Activated CD4-positive, CD25-positive, alpha-beta regulatory T cell treated with anti-CD3 and anti-CD28 coated beads, Interleukin-2, amount 50 U/mL, for 16 hours (primary cell): ENCODE data around the gene PRSS23.
"Not testable (repeated sequence)": the region's sequence is repeated elsewhere in the genome, so short reads cannot be mapped to it uniquely, and the experiment has no call there.

Experiments used
- DNase-seq: peaks from one replicate; pipeline ENCODE4 v3.0.0-alpha.2; 2020; ENCODE audit warnings: low read depth, low spot score

PRSS23 gene

GRCh38 chr11:86814775-86815174 lies 14.4 kb downstream of the PRSS23 start:
- DNase-seq: no peak

- no peak for DNase-seq
Observed at GRCh38 chr11:86815726-86816125, 15.4 kb downstream of the PRSS23 start.

GRCh38 chr11:86816251-86816726 lies 15.9 kb downstream of the PRSS23 start:
- no peak for DNase-seq

- no peak for DNase-seq
Observed at GRCh38 chr11:86818462-86819192, 18.3 kb downstream of the PRSS23 start.

GRCh38 chr11:86824139-86824538 lies 23.8 kb downstream of the PRSS23 start:
- DNase-seq: not testable (repeated sequence)

GRCh38 chr11:86834376-86834775 lies 34.0 kb downstream of the PRSS23 start:
- not testable (repeated sequence) for DNase-seq

GRCh38 chr11:86844762-86845508 lies 44.6 kb downstream of the PRSS23 start:
- not testable (repeated sequence) for DNase-seq

- DNase-seq: no peak
Observed at GRCh38 chr11:86848132-86848531, 47.8 kb downstream of the PRSS23 start.

GRCh38 chr11:86849679-86850078 lies 49.3 kb downstream of the PRSS23 start:
- DNase-seq: no peak
